ENCODE results near the gene ERMAP. TPM values are rescaled to one million over a fixed set of nuclear protein-coding genes. Genes with fewer than 3 reads are reported as not detected.

Gene ERMAP
- total RNA-seq, 4 donors from 2014 or later: 12.5 to 30.7 (median 14.1) TPM

- no peak for DNase-seq
- H3K27me3 ChIP-seq: peaks cover 11% of the 10 kb centered on the region
- 93 to 96% methylated on average over 2 of the region's 2 CpGs for WGBS, 2 donors (ENCODE audit: low coverage in 1 of 2)
- peaks cover 0 to 11% (median 6%) of the 10 kb centered on the region in 4 donors for H3K4me1 ChIP-seq
- H3K4me3 ChIP-seq: no peak overlapping the region
- H3K36me3 ChIP-seq: peaks cover 0 to 5% (median 0%) of the 10 kb centered on the region in 4 donors
- in situ Hi-C loops (cut with MboI; ENCODE audit: low pct_ligation_motif_present in 1 of 4, low pct_unique_long_range_greater_than_20kb in 1 of 4, low sequenced_read_pairs in 3 of 4): loop anchor here in 1 of 4 donors (25.0 kb wide), 1 partner anchor 279 kb away; no protein-coding TSS in a partner anchor
- intact Hi-C loops (cut with DNase I; ENCODE audit: low total_unique reads): no loop called here
- H3K27ac ChIP-seq: no peak overlapping the region
- no peak for TF ChIP-seq EP300 (IDR thresholded peaks at IDR 0.05; ENCODE audit: low read depth)
- TF ChIP-seq CTCF (IDR thresholded peaks at IDR 0.05): no peak
- TF ChIP-seq POLR2AphosphoS5 (IDR thresholded peaks at IDR 0.05): no peak
- no peaks in the 10 kb centered on the region for H3K9me3 ChIP-seq
These were observed 33.8 kb upstream of the ERMAP start for GRCh38 chr1:42783092-42783491.

- in situ Hi-C loops (cut with MboI; ENCODE audit: low pct_ligation_motif_present in 1 of 4, low pct_unique_long_range_greater_than_20kb in 1 of 4, low sequenced_read_pairs in 3 of 4) (loop anchor here in 1 of 4 donors (25.0 kb wide), 1 partner anchor 278 kb away; no protein-coding TSS in a partner anchor), intact Hi-C loops (cut with DNase I; ENCODE audit: low total_unique reads) (no loop called here)
- no peaks in the 10 kb centered on the region for H3K9me3 ChIP-seq
- no peak for TF ChIP-seq CTCF (IDR thresholded peaks at IDR 0.05)
- no peak for TF ChIP-seq POLR2A (IDR thresholded peaks at IDR 0.05)
- no peak for TF ChIP-seq EP300 (IDR thresholded peaks at IDR 0.05; ENCODE audit: low read depth)
- TF ChIP-seq POLR2AphosphoS5 (IDR thresholded peaks at IDR 0.05): no peak
- peaks cover 11% of the 10 kb centered on the region for H3K27me3 ChIP-seq
- peaks cover 0 to 5% (median 0%) of the 10 kb centered on the region in 4 donors for H3K36me3 ChIP-seq
- no peak for DNase-seq
- H3K4me3 ChIP-seq: peak overlapping the region in 1 of 4 donors; percentile 45
- WGBS, 2 donors (ENCODE audit: low coverage in 1 of 2): 92% methylated on average over 18 of the region's 18 CpGs; no CpG with 5 or more reads in 1 of the 2 donors
- no peak overlapping the region for H3K27ac ChIP-seq
- peaks cover 0 to 11% (median 6%) of the 10 kb centered on the region in 4 donors for H3K4me1 ChIP-seq
These were observed 32.4 kb upstream of the ERMAP start for GRCh38 chr1:42784547-42784945.

- DNase-seq: peak; percentile 13
- Histone ChIP-seq H3K27me3 (peaks cover 11% of the 10 kb centered on the region), H3K36me3 (peaks cover 0 to 5% (median 0%) of the 10 kb centered on the region in 4 donors), H3K4me1 (peaks cover 0 to 11% (median 6%) of the 10 kb centered on the region in 4 donors), H3K9me3 (no peaks in the 10 kb centered on the region), H3K4me3 (peak within 1 kb of the TSS; percentile 11 to 45 (median 26)), H3K27ac (no peak within 1 kb of the TSS)
- WGBS, 2 donors (ENCODE audit: low coverage in 1 of 2): 0 to 31% methylated on average over 2 to 32 of the region's 54 CpGs
- intact Hi-C loops (cut with DNase I; ENCODE audit: low total_unique reads): no loop called here
- no peak for TF ChIP-seq POLR2A (IDR thresholded peaks at IDR 0.05)
- no peak for TF ChIP-seq EP300 (IDR thresholded peaks at IDR 0.05; ENCODE audit: low read depth)
- no peak for TF ChIP-seq CTCF (IDR thresholded peaks at IDR 0.05)
- no peak for TF ChIP-seq POLR2AphosphoS5 (IDR thresholded peaks at IDR 0.05)
- in situ Hi-C loops (cut with MboI; ENCODE audit: low pct_ligation_motif_present in 1 of 4, low pct_unique_long_range_greater_than_20kb in 1 of 4, low sequenced_read_pairs in 3 of 4): loop anchor here in 1 of 4 donors (25.0 kb wide), 1 partner anchor 277 kb away; no protein-coding TSS in a partner anchor
These were observed 31.8 kb upstream of the ERMAP start, which contains the start of gene TMEM269 for GRCh38 chr1:42784946-42785693. TSS of gene TMEM269 (plus strand) at chr1:42784991. CDS start at chr1:42789894, 4,903 bp downstream.

GRCh38 chr1:42786097-42786496, 30.8 kb upstream of the ERMAP start:
- Histone ChIP-seq H3K4me1 (peaks cover 0 to 11% (median 6%) of the 10 kb centered on the region in 4 donors), H3K4me3 (no peak overlapping the region), H3K9me3 (no peaks in the 10 kb centered on the region), H3K27me3 (peaks cover 11% of the 10 kb centered on the region), H3K36me3 (no peaks in the 10 kb centered on the region), H3K27ac (no peak overlapping the region)
- intact Hi-C loops (cut with DNase I; ENCODE audit: low total_unique reads): no loop called here
- in situ Hi-C loops (cut with MboI; ENCODE audit: low pct_ligation_motif_present in 1 of 4, low pct_unique_long_range_greater_than_20kb in 1 of 4, low sequenced_read_pairs in 3 of 4): loop anchor here in 1 of 4 donors (25.0 kb wide), 1 partner anchor 276 kb away; no protein-coding TSS in a partner anchor
- DNase-seq: no peak
- no peak for TF ChIP-seq EP300 (IDR thresholded peaks at IDR 0.05; ENCODE audit: low read depth)
- no peak for TF ChIP-seq POLR2A (IDR thresholded peaks at IDR 0.05)
- TF ChIP-seq CTCF (IDR thresholded peaks at IDR 0.05): no peak
- 87 to 92% methylated on average over 3 to 5 of the region's 5 CpGs for WGBS, 2 donors (ENCODE audit: low coverage in 1 of 2)
